Esophagus muscularis mucosa (tissue), 3 donors: ENCODE data around the gene PSMD8.

Source experiments
- POLR2AphosphoS5 ChIP-seq, 2 donors: sonication (generic); formaldehyde crosslinking; IDR thresholded peaks; one replicate each; pipeline ENCODE4 v1.6.1; 2017; ENCODE audit warnings: antibody characterized with exemption in 2 of 2
- TF ChIP-seq, protein P1 (sequence below), 3 experiments: fragments of 200-600 bp in 2 of 3; fragments of 450-650 bp in 1 of 3; sonication (generic) in 2 of 3; IDR thresholded peaks; one replicate each; pipeline ENCODE4 v1.5.1; 2017 to 2019; ENCODE audit warnings: antibody characterized with exemption in 3 of 3, mild to moderate bottlenecking in 2 of 3, moderate library complexity in 1 of 3

GRCh38 chr19:38374332-38375097, at the start of gene PSMD8:
- peak; percentile 95 to 96 for TF ChIP-seq POLR2AphosphoS5 (IDR thresholded peaks at IDR 0.05)
- TF ChIP-seq, protein P1, sequence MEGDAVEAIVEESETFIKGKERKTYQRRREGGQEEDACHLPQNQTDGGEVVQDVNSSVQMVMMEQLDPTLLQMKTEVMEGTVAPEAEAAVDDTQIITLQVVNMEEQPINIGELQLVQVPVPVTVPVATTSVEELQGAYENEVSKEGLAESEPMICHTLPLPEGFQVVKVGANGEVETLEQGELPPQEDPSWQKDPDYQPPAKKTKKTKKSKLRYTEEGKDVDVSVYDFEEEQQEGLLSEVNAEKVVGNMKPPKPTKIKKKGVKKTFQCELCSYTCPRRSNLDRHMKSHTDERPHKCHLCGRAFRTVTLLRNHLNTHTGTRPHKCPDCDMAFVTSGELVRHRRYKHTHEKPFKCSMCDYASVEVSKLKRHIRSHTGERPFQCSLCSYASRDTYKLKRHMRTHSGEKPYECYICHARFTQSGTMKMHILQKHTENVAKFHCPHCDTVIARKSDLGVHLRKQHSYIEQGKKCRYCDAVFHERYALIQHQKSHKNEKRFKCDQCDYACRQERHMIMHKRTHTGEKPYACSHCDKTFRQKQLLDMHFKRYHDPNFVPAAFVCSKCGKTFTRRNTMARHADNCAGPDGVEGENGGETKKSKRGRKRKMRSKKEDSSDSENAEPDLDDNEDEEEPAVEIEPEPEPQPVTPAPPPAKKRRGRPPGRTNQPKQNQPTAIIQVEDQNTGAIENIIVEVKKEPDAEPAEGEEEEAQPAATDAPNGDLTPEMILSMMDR (IDR thresholded peaks at IDR 0.05): peak in 2 of 3 experiments; percentile 6 to 24
